Tibial nerve (tissue), 3 donors: ENCODE results near the gene TEX264.

ENCODE experiments used
- CTCF ChIP-seq, 5 experiments: fragments of 200-600 bp in 3 of 5; fragments of 450-650 bp in 2 of 5; sonication (generic) in 3 of 5; IDR thresholded peaks; one replicate each; pipeline ENCODE4 v1.5.1; 2016 to 2019; ENCODE audit warnings: antibody characterized with exemption in 5 of 5, mild to moderate bottlenecking in 3 of 5, moderate library complexity in 2 of 5
- POLR2A ChIP-seq, 2 donors: fragments of 450-650 bp; IDR thresholded peaks; one replicate each; pipeline ENCODE4 v1.6.1; 2017; ENCODE audit warnings: antibody characterized with exemption in 2 of 2, mild to moderate bottlenecking in 2 of 2, moderate library complexity in 2 of 2

- no peak for TF ChIP-seq CTCF (IDR thresholded peaks at IDR 0.05)
- TF ChIP-seq POLR2A (IDR thresholded peaks at IDR 0.05) = no peak
These were observed 41.9 kb downstream of the TEX264 start for GRCh38 chr3:51712963-51713362.
